ENCODE measurements around the gene KAZN. TPM values are rescaled to one million over a fixed set of nuclear protein-coding genes. Genes with fewer than 3 reads are reported as not detected.

KAZN gene
- total RNA-seq, 1 donor from 2014 or later: 9.4 TPM

- DNase-seq (ENCODE audit: low read depth): no peak
- Mint-ChIP-seq H3K36me3 (ENCODE audit: low read depth, unreplicated experiment) (peaks cover 2% of the 10 kb centered on the region), H3K4me1 (ENCODE audit: low read depth, unreplicated experiment) (peaks cover 18% of the 10 kb centered on the region)
These were observed 36.9 kb downstream of the KAZN start for GRCh38 chr1:14635421-14635820.

GRCh38 chr1:14636897-14637632 lies 38.6 kb downstream of the KAZN start:
- no peak overlapping the region for H3K4me3 Mint-ChIP-seq (ENCODE audit: unreplicated experiment)
- peaks cover 2% of the 10 kb centered on the region for H3K36me3 Mint-ChIP-seq (ENCODE audit: low read depth, unreplicated experiment)
- Histone ChIP-seq H3K4me3 (ENCODE audit: insufficient read depth, low read depth, low read length) (no peak overlapping the region), H3K4me2 (ENCODE audit: low read length) (no peak overlapping the region), H3K27me3 (ENCODE audit: insufficient read depth, low read length) (no peaks in the 10 kb centered on the region), H3K27ac (ENCODE audit: low read depth, low read length) (no peak overlapping the region), H3K9me3 (ENCODE audit: insufficient read depth, low read depth, low read length) (no peaks in the 10 kb centered on the region), H3K79me2 (ENCODE audit: insufficient read depth, low read length) (no peaks in the 10 kb centered on the region), H4K20me1 (ENCODE audit: insufficient read depth, low read length) (no peaks in the 10 kb centered on the region), H3K4me1 (ENCODE audit: insufficient read depth, low read length) (no peaks in the 10 kb centered on the region), H3K36me3 (ENCODE audit: insufficient read depth, low read length) (no peaks in the 10 kb centered on the region), H2AFZ (ENCODE audit: low read depth, low read length) (no peak overlapping the region), H3K9ac (ENCODE audit: low read length) (no peak overlapping the region)
- TF ChIP-seq EZH2 (IDR thresholded peaks at IDR 0.05; ENCODE audit: insufficient read depth, low read length) (no peak), CTCF (IDR thresholded peaks at IDR 0.05; ENCODE audit: insufficient read depth, low read depth, low read length) (no peak)
- FAIRE-seq (no peak), DNase-seq (ENCODE audit: low read depth) (no peak)
- H3K9me3 Mint-ChIP-seq (ENCODE audit: unreplicated experiment): no peaks in the 10 kb centered on the region
- no peak overlapping the region for H3K27ac Mint-ChIP-seq (ENCODE audit: unreplicated experiment)
- H3K4me1 Mint-ChIP-seq (ENCODE audit: low read depth, unreplicated experiment): peaks cover 18% of the 10 kb centered on the region
- H3K27me3 Mint-ChIP-seq (ENCODE audit: low read depth, unreplicated experiment): peaks cover 3% of the 10 kb centered on the region

More at GRCh38 chr1:14635421-14635820, 36.9 kb downstream of the KAZN start:
- no peaks in the 10 kb centered on the region for H3K4me1 ChIP-seq (ENCODE audit: insufficient read depth, low read length)
- TF ChIP-seq CTCF (IDR thresholded peaks at IDR 0.05; ENCODE audit: insufficient read depth, low read depth, low read length) (no peak), EZH2 (IDR thresholded peaks at IDR 0.05; ENCODE audit: insufficient read depth, low read length) (no peak)
- no peaks in the 10 kb centered on the region for H3K9me3 Mint-ChIP-seq (ENCODE audit: unreplicated experiment)
- no peaks in the 10 kb centered on the region for H3K27me3 ChIP-seq (ENCODE audit: insufficient read depth, low read length)
- no peak overlapping the region for H3K4me3 ChIP-seq (ENCODE audit: insufficient read depth, low read depth, low read length)
- no peak overlapping the region for H3K4me3 Mint-ChIP-seq (ENCODE audit: unreplicated experiment)
- no peak overlapping the region for H2AFZ ChIP-seq (ENCODE audit: low read depth, low read length)
- H3K9ac ChIP-seq (ENCODE audit: low read length): no peak overlapping the region
- H3K27ac Mint-ChIP-seq (ENCODE audit: unreplicated experiment): no peak overlapping the region
- no peak overlapping the region for H3K27ac ChIP-seq (ENCODE audit: low read depth, low read length)
- no peak for FAIRE-seq
- no peaks in the 10 kb centered on the region for H3K27me3 Mint-ChIP-seq (ENCODE audit: low read depth, unreplicated experiment)
- no peak overlapping the region for H3K4me2 ChIP-seq (ENCODE audit: low read length)
- no peaks in the 10 kb centered on the region for H3K9me3 ChIP-seq (ENCODE audit: insufficient read depth, low read depth, low read length)
- no peaks in the 10 kb centered on the region for H3K79me2 ChIP-seq (ENCODE audit: insufficient read depth, low read length)
- no peaks in the 10 kb centered on the region for H3K36me3 ChIP-seq (ENCODE audit: insufficient read depth, low read length)
- H4K20me1 ChIP-seq (ENCODE audit: insufficient read depth, low read length): no peaks in the 10 kb centered on the region
